Bronchial smooth muscle cell (primary cell): ENCODE data around the gene CCDC88C. TPM values are rescaled to one million over a fixed set of nuclear protein-coding genes. Genes with fewer than 3 reads are reported as not detected.

ENCODE experiments used
- total RNA-seq: library from RNA; depleted of rRNA; stranded (reverse); fragments of >200 nt; gene quantifications from 2 replicates; pipeline ENCODE4 v1.2.1, GENCODE V29; 2014

CCDC88C gene, protein sequence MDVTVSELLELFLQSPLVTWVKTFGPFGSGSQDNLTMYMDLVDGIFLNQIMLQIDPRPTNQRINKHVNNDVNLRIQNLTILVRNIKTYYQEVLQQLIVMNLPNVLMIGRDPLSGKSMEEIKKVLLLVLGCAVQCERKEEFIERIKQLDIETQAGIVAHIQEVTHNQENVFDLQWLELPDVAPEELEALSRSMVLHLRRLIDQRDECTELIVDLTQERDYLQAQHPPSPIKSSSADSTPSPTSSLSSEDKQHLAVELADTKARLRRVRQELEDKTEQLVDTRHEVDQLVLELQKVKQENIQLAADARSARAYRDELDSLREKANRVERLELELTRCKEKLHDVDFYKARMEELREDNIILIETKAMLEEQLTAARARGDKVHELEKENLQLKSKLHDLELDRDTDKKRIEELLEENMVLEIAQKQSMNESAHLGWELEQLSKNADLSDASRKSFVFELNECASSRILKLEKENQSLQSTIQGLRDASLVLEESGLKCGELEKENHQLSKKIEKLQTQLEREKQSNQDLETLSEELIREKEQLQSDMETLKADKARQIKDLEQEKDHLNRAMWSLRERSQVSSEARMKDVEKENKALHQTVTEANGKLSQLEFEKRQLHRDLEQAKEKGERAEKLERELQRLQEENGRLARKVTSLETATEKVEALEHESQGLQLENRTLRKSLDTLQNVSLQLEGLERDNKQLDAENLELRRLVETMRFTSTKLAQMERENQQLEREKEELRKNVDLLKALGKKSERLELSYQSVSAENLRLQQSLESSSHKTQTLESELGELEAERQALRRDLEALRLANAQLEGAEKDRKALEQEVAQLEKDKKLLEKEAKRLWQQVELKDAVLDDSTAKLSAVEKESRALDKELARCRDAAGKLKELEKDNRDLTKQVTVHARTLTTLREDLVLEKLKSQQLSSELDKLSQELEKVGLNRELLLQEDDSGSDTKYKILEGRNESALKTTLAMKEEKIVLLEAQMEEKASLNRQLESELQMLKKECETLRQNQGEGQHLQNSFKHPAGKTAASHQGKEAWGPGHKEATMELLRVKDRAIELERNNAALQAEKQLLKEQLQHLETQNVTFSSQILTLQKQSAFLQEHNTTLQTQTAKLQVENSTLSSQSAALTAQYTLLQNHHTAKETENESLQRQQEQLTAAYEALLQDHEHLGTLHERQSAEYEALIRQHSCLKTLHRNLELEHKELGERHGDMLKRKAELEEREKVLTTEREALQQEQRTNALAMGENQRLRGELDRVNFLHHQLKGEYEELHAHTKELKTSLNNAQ (N-terminal part only)
- under 0.01 and 0.09 TPM in 2 replicates for total RNA-seq

DNA sequence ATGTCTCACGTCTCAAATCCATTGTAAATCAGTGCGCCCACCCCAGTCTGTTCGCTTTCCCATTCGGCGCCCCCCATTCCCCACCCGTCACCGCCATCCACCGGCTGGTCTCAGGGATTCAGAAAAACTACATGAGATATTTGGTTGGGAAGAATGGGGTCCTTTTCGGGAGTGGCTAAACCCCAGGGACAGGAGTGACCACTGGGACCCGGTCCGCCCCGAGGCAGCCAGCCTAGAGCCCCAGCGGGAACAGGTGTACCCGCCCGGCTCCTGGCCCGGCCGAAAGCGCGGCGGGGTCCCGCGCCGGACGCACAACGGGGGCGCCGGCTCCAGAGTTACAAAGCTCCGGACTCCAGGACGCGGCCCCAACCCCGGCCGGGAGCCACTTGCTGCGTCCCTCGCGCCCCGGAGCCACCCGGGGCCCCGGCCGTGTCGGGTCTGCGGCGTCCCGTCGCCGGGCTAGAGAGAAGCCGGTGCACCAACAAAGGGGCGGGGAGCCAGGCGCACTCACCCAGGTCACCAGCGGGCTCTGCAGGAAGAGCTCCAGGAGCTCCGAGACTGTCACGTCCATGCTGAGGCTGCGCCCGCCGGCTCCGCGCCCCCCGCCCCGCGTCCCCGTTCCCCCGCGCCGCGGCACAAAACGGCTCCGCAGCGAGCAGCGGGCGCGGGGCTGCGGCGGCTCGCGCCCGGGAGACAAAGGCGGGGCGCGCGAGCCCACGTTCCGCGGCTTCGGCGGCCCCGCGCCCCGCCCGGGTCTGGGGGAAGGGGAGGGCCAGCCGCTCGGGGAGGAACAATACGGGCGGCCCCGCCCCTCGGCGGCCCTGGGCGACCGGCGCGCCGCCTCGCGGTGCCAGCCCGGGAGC is at the start of gene CCDC88C:
TSS of gene CCDC88C (minus strand) at position 701 of the 863 bp plus-strand sequence. CDS start at position 571, 130 bp downstream.

DNA sequence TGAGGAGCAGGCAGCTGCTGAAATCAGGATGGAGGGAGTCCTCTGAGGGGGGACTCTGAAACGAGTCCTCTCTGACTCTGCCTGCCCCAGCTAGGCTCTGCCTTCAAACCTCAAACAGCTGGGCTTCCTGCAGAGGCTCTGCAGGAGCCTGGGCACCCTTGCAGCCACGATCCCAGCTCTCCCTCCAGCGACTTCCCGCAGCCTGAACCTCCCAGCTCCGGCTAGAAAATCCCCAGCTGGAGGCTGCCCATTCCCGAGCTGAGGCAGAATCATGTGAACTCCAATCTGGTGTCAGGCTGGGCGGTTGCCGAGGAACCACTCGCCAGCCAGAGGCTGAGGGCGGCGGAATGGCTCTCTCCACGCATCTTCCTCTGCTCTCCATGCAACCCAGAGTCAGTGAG is 173.1 kb downstream of the CCDC88C start, which contains the start of gene GPR68:
TSS of gene GPR68 (minus strand) at position 204 of the 401 bp plus-strand sequence. CDS start 9,654 bp downstream, outside the sequence.

Other genes with a start within 250 kb of the CCDC88C start
- 10.4 and 42.4 TPM in 2 replicates for gene GPR68, start 173.1 kb downstream of the CCDC88C start, total RNA-seq
- 42.9 and 52.2 TPM in 2 replicates for gene PPP4R3A, start 92.5 kb upstream of the CCDC88C start, total RNA-seq